ENCODE data around the gene KIF5C. TPM values are rescaled to one million over a fixed set of nuclear protein-coding genes. Genes with fewer than 3 reads are reported as not detected.

The KIF5C gene
- total RNA-seq, 1 donor from 2014 or later: 38.9 TPM

DNA sequence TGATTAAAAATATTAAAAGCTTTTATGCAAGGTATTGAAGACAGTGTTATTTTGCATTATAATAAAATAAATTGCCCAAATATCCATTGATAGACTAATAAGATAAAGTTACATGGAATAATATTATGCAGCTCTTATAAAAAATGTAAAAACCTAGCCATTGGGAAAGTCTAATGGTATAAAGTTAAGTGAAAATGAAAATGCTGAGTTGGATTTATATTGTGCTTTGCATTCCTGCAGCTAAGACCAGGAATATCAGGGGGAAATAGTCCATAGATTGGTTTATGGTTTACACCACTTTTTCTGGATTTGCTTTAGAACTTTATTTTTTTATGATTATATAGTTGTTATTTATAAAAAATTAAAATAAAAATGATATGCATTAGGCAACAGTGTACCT lies 117.4 kb downstream of the KIF5C start:
- H3K27ac Mint-ChIP-seq: no peak overlapping the region
- H3K36me3 Mint-ChIP-seq: peaks cover 18% of the 10 kb centered on the region
- H3K4me1 Mint-ChIP-seq (ENCODE audit: unreplicated experiment): peaks cover 6% of the 10 kb centered on the region
- no peak for TF ChIP-seq CTCF (conservative IDR thresholded peaks at IDR 0.05)
- no peaks in the 10 kb centered on the region for H3K27me3 Mint-ChIP-seq
- H3K9me3 Mint-ChIP-seq: peaks cover 4% of the 10 kb centered on the region
- no peak overlapping the region for H3K4me3 Mint-ChIP-seq
- no peak for DNase-seq (ENCODE audit: extremely low spot score, unreplicated experiment)

GRCh38 chr2:148993351-148993750 lies 118.3 kb downstream of the KIF5C start:
- H3K27ac Mint-ChIP-seq: no peak overlapping the region
- no peak for DNase-seq (ENCODE audit: extremely low spot score, unreplicated experiment)
- no peak overlapping the region for H3K4me3 Mint-ChIP-seq
- TF ChIP-seq CTCF (conservative IDR thresholded peaks at IDR 0.05): no peak
- H3K4me1 Mint-ChIP-seq (ENCODE audit: unreplicated experiment): peaks cover 6% of the 10 kb centered on the region
- H3K9me3 Mint-ChIP-seq: peaks cover 4% of the 10 kb centered on the region
- H3K36me3 Mint-ChIP-seq: peaks cover 17% of the 10 kb centered on the region
- H3K27me3 Mint-ChIP-seq: no peaks in the 10 kb centered on the region

- H3K36me3 Mint-ChIP-seq: peaks cover 17% of the 10 kb centered on the region
- H3K27ac Mint-ChIP-seq: no peak overlapping the region
Observed at GRCh38 chr2:148994341-148994740, 119.3 kb downstream of the KIF5C start.

GRCh38 chr2:148996805-148997204 lies 121.8 kb downstream of the KIF5C start:
- TF ChIP-seq CTCF (conservative IDR thresholded peaks at IDR 0.05): no peak
- Mint-ChIP-seq H3K27me3 (no peaks in the 10 kb centered on the region), H3K36me3 (peaks cover 18% of the 10 kb centered on the region), H3K9me3 (no peaks in the 10 kb centered on the region), H3K4me3 (no peak overlapping the region), H3K27ac (no peak overlapping the region), H3K4me1 (ENCODE audit: unreplicated experiment) (peaks cover 11% of the 10 kb centered on the region)
- DNase-seq (ENCODE audit: extremely low spot score, unreplicated experiment): no peak

More at GRCh38 chr2:148994341-148994740, 119.3 kb downstream of the KIF5C start:
- Mint-ChIP-seq H3K4me1 (ENCODE audit: unreplicated experiment) (peaks cover 12% of the 10 kb centered on the region), H3K4me3 (no peak overlapping the region), H3K27me3 (no peaks in the 10 kb centered on the region), H3K9me3 (peaks cover 4% of the 10 kb centered on the region)
- TF ChIP-seq CTCF (conservative IDR thresholded peaks at IDR 0.05): no peak
- no peak for DNase-seq (ENCODE audit: extremely low spot score, unreplicated experiment)

- H3K36me3 Mint-ChIP-seq: peaks cover 31% of the 10 kb centered on the region
Observed at GRCh38 chr2:148998165-148998830, 123.3 kb downstream of the KIF5C start.

More at GRCh38 chr2:148998165-148998830, 123.3 kb downstream of the KIF5C start:
- H3K4me1 Mint-ChIP-seq (ENCODE audit: unreplicated experiment): peaks cover 11% of the 10 kb centered on the region
- no peak for DNase-seq (ENCODE audit: extremely low spot score, unreplicated experiment)
- H3K27me3 Mint-ChIP-seq: no peaks in the 10 kb centered on the region
- no peaks in the 10 kb centered on the region for H3K9me3 Mint-ChIP-seq
- TF ChIP-seq CTCF (conservative IDR thresholded peaks at IDR 0.05): no peak
- no peak overlapping the region for H3K27ac Mint-ChIP-seq
- H3K4me3 Mint-ChIP-seq: no peak overlapping the region
